Sigmoid colon (tissue), 4 donors: Measurements from ENCODE around the gene RASD2.
A peak's percentile ranks its signal among the peaks of the same experiment; 100 is the strongest.

Experiments
- CTCF ChIP-seq, 4 experiments: fragments of 450-650 bp in 3 of 4; fragments of 200-600 bp in 1 of 4; IDR thresholded peaks; one replicate each; pipeline ENCODE4 v1.5.1; 2016 to 2019; ENCODE audit warnings: antibody characterized with exemption in 4 of 4, mild to moderate bottlenecking in 3 of 4, moderate library complexity in 2 of 4
- POLR2A ChIP-seq, 2 donors: fragments of 450-650 bp; IDR thresholded peaks; one replicate each; pipeline ENCODE4 v1.6.1; 2016; ENCODE audit warnings: antibody characterized with exemption in 2 of 2, mild to moderate bottlenecking in 2 of 2, moderate library complexity in 2 of 2
- POLR2AphosphoS5 ChIP-seq, 4 donors: sonication (generic); formaldehyde crosslinking; IDR thresholded peaks; one replicate each; pipeline ENCODE4 v1.6.1; 2017; ENCODE audit warnings: antibody characterized with exemption in 4 of 4

GRCh38 chr22:35498026-35498800 lies 42.4 kb upstream of the RASD2 start:
- no peak for TF ChIP-seq CTCF (IDR thresholded peaks at IDR 0.05)
- peak in 3 of 4 donors; percentile 14 to 40 (median 39) for TF ChIP-seq POLR2AphosphoS5 (IDR thresholded peaks at IDR 0.05)
- TF ChIP-seq POLR2A (IDR thresholded peaks at IDR 0.05): no peak
